ENCODE results near the gene DHDH.

The DHDH gene

GRCh38 chr19:48966541-48967345 lies 33.2 kb downstream of the DHDH start:
- no peak for DNase-seq (ENCODE audit: low read depth in 2 of 2)

GRCh38 chr19:48967346-48968178 lies 34.1 kb downstream of the DHDH start:
- DNase-seq (ENCODE audit: low read depth in 2 of 2), result no peak

GRCh38 chr19:48968179-48968661 lies 34.7 kb downstream of the DHDH start:
- DNase-seq (ENCODE audit: low read depth in 2 of 2), result no peak

- DNase-seq (ENCODE audit: low read depth in 2 of 2), result no peak
Measured at GRCh38 chr19:48968813-48969218, 35.3 kb downstream of the DHDH start.

DNA sequence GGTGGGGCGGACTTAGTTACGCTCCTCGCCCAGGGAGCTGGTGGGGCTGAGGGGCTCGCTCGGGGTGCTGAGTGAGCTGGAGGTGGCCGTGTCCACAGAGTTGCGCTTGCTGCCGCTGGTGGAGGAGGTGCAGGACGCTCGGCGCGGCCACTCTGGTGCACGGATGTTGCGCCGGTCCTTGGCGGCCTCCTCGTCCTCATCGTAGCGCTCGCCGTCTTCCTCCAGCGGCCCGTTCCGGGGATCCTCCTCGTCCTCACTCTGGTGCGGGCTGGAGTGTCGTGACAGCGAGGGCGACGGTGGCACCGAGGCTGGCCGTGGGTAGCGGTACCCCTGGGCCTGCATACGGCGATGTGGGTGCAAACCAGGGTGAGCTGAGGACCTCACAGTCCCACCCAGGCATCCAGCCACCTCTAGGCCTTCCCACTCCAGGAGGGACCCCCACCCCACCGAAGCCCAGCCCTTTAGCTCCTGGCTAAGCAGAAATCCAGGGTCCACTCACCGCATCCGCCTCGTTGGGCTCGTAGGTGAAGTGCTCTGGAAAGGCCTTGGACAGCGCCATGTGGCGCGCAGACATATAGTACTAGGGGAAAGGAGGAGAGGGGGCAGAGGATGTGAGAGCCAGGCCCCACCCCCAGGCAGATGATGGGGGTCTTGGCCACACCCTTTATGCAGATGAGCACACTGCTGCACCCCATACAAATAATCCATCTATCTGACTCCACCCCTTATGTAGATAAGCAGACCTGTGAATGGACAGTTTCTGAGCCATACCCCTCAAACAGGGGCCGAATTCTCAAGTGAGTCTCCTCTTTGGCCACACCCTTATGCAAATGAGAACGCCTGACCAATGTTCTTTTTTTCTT lies 36.0 kb downstream of the DHDH start:
- no peak for DNase-seq (ENCODE audit: low read depth in 2 of 2)

- DNase-seq (ENCODE audit: low read depth in 2 of 2), result no peak
Measured at GRCh38 chr19:48970139-48970766, 36.8 kb downstream of the DHDH start.

DNA sequence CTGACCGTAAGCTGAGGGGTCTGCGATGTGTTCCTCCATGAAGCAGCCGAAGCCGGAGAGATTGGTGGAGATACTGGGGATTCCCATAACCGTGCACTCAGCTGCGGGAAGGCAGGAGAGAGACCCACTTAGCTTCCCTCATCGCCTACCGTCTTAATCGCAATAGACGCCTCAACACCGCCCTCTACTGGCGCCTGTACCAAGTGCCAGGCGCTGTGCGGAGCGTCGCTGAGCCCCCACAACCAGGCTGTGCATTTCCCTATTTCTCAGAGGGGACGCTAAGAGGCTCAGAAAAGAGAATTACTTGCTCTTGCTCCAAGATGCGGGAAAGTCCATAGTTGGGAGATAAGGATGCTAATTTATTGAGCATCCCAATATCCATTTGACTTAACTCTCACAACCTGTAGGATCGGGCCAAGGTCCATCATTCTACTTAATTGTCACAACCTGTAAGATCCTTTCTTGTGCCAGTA lies 37.5 kb downstream of the DHDH start:
- peak; percentile 66 to 70 for DNase-seq (ENCODE audit: low read depth in 2 of 2)

- DNase-seq (ENCODE audit: low read depth in 2 of 2), result no peak
Measured at GRCh38 chr19:48975947-48976847, 42.7 kb downstream of the DHDH start.

- no peak for DNase-seq (ENCODE audit: low read depth in 2 of 2)
Measured at GRCh38 chr19:48977061-48977460, 43.6 kb downstream of the DHDH start.

- DNase-seq (ENCODE audit: low read depth in 2 of 2), result no peak
Measured at GRCh38 chr19:48982280-48982679, 48.8 kb downstream of the DHDH start.

DNA sequence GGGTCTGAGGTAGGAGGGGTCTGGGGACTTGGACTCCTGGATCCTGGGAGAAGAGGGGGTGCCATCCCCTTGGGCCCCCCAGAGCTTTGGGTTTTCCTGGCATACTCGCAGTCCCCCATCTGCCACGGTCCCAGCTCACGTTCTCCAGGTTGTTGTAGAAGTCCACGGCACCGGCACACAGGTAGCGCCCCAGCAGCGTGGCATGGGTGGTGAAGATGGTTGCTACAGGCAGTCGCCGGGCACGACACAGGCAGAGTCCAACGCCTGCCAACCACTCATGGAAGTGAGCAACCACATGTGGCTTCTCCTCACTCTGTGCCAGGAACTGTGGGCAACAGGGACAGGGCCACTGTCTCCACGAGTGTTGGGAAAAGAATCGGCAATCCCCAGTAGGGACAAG lies 52.2 kb downstream of the DHDH start:
- DNase-seq (ENCODE audit: low read depth in 2 of 2), result no peak

DNA sequence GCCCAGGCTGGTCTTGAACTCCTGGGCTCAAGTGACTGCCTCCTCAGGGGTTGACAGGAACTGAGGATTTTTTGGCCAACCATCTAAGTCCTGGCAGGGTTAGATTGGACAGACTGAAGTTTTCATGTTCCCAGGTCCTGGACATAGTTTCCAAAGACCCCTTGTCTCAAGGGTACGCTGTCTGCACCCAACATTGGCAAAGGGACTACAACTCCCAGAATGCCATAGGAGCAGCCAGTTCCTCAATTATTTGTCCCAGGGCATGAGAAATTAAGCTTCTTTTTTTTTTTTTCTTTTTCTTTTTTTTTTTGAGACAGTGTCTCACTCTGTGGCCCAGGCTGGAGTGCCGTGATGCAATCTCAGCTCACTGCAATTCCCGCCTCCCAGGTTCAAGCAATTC lies 52.7 kb downstream of the DHDH start:
- DNase-seq (ENCODE audit: low read depth in 2 of 2), result no peak

DNA sequence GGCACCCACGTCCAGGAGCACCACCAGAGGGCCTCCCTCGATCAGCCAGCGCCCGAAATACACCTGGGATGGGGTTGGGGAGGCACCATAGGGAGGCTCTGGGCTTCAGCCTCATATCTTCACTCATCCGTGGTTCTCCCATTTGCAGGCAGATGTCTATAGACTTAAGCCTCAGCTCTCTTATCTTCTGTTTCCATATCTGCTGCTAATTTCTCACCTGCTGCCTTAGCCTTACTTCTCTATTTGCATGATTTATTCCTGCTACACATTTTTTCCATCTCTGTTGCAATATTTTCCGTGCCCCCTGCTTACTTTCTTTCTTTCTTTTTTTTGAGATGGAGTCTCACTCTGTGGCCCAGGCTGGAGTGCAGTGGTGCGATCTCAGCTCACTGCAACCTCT lies 53.8 kb downstream of the DHDH start:
- no peak for DNase-seq (ENCODE audit: low read depth in 2 of 2)

DNA sequence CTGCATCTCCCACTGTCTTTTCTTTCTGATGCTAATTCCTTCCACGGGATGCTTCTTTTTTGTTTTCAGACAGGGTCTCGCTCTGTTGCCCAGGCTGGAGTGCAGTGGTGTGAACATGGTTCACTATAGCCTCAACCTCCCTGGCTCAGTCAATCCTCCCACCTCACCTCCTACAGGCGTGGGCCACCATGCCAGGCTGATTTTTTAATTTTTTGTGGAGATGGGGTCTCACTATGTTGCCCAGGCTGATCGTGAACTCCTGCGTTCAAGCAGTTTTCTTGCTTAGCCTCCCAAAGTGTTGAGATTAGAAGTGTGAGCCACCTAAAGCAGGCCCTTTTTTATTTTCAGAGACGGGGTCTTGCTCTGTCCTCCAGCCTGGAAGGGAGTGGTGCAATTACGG lies 54.8 kb downstream of the DHDH start:
- no peak for DNase-seq (ENCODE audit: low read depth in 2 of 2)

DNA sequence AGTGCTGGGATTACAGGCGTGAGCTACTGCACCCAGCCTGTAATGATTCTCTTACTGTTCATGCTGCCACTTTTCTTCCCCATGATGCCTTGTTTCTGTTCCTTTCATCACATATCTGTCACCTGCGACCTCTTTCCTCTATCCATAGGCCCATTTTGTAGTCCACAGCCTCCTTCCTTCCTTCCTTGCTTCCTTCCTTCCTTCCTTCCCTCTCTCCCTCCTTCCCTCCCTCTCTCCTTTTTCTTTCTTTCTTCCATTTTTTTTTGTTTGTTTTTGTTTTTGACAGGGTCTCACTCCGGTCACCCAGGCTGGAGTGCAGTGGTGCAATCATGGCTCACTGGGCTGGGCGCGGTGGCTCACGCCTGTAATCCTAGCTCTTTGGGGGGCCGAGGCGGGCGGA lies 55.4 kb downstream of the DHDH start:
- no peak for DNase-seq (ENCODE audit: low read depth in 2 of 2)

DNA sequence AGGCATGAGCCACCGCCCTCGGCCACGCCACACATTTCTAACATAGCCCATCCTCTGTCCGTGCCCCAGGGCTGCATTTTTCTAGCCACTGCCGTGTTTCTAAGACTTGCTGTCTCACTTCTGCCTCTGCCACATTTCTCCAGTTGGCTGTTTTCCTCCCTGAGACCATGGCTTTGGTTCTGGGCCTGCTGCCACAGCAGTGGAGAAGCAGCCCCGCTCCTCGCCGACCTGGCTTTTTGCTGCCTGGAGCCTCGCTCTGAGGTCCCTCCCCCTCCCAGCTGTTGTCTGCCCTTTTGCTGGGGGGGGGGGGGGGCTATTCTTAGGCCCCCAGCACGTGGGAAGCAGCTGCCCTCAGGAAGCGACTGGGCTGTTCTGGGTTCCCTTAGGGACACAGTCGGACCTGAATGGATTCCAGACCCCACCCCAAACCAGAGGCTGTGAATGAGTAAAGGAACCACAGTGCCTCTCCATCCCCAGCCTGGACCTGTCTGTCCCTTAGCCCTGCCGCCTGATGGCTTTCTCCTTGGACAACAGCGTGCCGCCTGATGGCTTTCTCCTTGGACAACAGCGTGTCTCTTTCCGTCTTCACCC lies 56.3 kb downstream of the DHDH start:
- no peak for DNase-seq (ENCODE audit: low read depth in 2 of 2)

DNA sequence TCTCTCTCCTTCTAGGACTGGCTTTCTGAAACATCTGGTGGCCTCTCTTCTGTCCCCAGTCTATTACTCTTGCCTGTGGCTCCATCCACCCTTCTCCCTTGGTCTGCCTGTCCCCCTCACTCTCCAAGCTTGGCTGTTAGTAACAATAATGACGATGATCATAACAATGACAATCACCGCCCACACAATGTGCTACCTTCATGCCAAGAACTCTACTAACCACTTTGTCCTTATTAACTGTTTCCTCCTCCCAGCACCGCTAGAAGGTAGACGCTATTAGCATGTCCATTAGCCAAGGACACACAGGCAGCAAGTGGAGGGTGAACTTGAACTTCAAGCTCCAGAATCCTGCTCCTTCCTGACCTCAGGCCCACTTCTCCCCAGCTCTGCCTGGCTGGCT lies 56.9 kb downstream of the DHDH start:
- DNase-seq (ENCODE audit: low read depth in 2 of 2), result no peak

DNA sequence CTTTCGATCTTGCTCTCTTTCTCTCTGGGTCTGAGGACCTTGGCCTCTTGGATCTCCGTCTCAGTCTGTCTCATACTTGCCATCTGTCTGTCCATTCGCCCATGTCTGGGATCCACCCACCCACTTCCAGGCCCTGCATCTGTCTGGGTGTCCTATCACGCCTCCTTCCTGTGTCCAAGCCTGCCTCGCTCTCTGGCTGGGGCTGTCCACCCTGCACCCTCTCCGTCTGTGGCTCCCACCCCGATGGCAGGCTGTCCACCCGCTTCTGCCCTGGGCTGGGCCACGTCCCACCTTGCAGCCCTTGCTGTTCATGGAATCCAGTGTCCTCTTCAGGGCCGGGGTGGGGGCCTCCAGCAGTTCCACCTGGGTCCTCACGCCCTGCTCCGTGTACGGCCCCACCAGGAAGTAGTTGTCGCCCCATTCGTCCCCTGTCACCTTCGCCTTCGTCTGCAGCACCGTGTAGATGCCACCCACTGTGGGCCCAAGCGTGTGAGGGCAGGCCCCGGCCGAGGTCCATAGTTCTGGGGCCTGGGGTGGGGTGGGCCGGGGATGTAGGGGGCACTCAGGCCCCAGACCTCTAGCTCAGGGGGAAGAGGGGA lies 57.6 kb downstream of the DHDH start:
- no peak for DNase-seq (ENCODE audit: low read depth in 2 of 2)

DNA sequence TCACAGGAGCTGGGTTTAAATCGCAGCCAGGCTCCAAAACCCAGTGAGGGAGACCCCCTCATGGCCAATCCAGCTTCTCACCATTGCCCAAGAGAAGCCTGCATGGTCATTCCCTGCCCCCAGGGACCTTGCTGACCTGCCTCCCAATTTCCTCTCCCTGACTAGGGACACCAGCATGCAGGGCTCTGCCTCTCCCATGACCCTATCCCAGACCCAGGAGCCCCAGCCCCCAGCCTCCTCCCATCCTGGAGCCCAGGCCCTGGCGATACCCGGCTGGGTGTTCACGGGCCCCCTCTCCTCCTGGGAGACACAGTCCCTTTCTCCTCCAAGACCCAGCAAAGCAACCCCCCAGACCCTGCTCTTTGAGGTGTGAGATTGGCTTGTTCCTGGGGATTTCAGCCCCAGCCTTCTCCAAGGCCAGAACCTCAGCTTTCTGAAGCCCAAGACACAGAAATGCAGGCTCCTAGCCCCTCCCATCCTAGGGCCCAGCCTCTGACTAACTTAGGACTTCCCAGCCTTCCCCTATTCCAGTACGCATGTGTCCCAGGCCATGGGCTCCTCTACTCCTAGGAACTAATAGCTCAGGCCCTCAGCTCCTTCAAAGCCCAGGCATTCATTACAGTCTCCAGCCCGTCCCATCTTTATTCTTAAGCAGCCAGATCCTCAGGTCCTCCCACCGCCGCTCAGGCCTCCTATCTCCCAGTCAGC lies 58.5 kb downstream of the DHDH start:
- no peak for DNase-seq (ENCODE audit: low read depth in 2 of 2)

Measured in stimulated activated CD8-positive, alpha-beta memory T cell treated with anti-CD3 and anti-CD28 coated beads, Interleukin-15, amount 100 ng/mL, for 48 hours (primary cell).